SK-N-SH (cell line): Measurements from ENCODE around the gene HM13. TPM values are rescaled to one million over a fixed set of nuclear protein-coding genes. Genes with fewer than 3 reads are reported as not detected.

ENCODE experiments used
- CTCF ChIA-PET: fragments of 300-600, 350-600 bp; formaldehyde crosslinking; extraction: SDS; loops from one replicate; lab custom pipeline; 2021; lab: Yijun Ruan, JAX
- POLR2A ChIA-PET: fragments of 350-600 bp; sonication (Branson Sonifier 250); formaldehyde crosslinking; extraction: SDS; loops from one replicate; lab custom pipeline; 2020; ENCODE audit warnings: antibody characterized with exemption, inconsistent platforms; lab: Yijun Ruan, JAX
- DNase-seq: peaks from one replicate; pipeline ENCODE4 v3.0.0; 2012
- H2AFZ ChIP-seq: fragments of 200-600 bp; sonication (generic); 2 replicates; pipeline ENCODE4 v1.8.1; 2016; ENCODE audit warnings: antibody characterized with exemption, mild to moderate bottlenecking, low read depth
- H3F3A ChIP-seq: fragments of 200-600 bp; sonication (generic); replicated peaks from 2 replicates; pipeline ENCODE3; 2016; ENCODE audit warnings: antibody characterized with exemption, mild to moderate bottlenecking; ENCODE audit not compliant: insufficient read depth
- H3K27ac ChIP-seq, 2 experiments: fragments of 200-500 bp in 1 of 2; fragments of 200-600 bp in 1 of 2; sonication (Bioruptor generic) in 1 of 2; sonication (generic), shearing (Covaris generic) in 1 of 2; 2 replicates each; pipeline versions ENCODE4 v1.5.1 to v1.6.1; 2014 to 2016; ENCODE audit warnings: low read depth in 2 of 2, inconsistent platforms in 1 of 2, low read length in 1 of 2, mild to moderate bottlenecking in 1 of 2, mixed read lengths in 1 of 2
- H3K27me3 ChIP-seq: fragments of 200-600 bp; sonication (generic), shearing (Covaris generic); 2 replicates; pipeline ENCODE4 v1.6.1; 2016; ENCODE audit warnings: mixed run types; ENCODE audit not compliant: insufficient read depth
- H3K36me3 ChIP-seq, 2 experiments: fragments of 200-500 bp in 1 of 2; fragments of 200-600 bp in 1 of 2; sonication (Bioruptor generic) in 1 of 2; sonication (generic) in 1 of 2; replicated peaks in 1 of 2; 2 replicates each; pipeline versions ENCODE3 to v1.5.1; 2014 to 2016; ENCODE audit warnings: low read length in 1 of 2, mild to moderate bottlenecking in 1 of 2; ENCODE audit not compliant: insufficient read depth in 2 of 2, control insufficient read depth in 1 of 2
- H3K4me1 ChIP-seq, 2 experiments: fragments of 200-500 bp in 1 of 2; fragments of 200-600 bp in 1 of 2; sonication (Bioruptor generic) in 1 of 2; sonication (generic), shearing (Covaris generic) in 1 of 2; 2 replicates each; pipeline versions ENCODE4 v1.5.1 to v1.6.1; 2014 to 2016; ENCODE audit warnings: low read depth in 1 of 2, low read length in 1 of 2, mixed run types in 1 of 2; ENCODE audit not compliant: insufficient read depth in 2 of 2, control insufficient read depth in 1 of 2
- H3K4me2 ChIP-seq: fragments of 200-600 bp; sonication (generic), shearing (Covaris generic); 2 replicates; pipeline ENCODE4 v1.6.1; 2017; ENCODE audit warnings: mixed run types
- H3K4me3 ChIP-seq, 2 experiments: fragments of 200-500 bp in 1 of 2; fragments of 200-600 bp in 1 of 2; sonication (Bioruptor generic) in 1 of 2; sonication (generic), shearing (Covaris generic) in 1 of 2; 2 replicates each; pipeline versions ENCODE4 v1.5.1 to v1.8.1; 2014 to 2016; ENCODE audit warnings: low read depth in 2 of 2, inconsistent platforms in 1 of 2, low read length in 1 of 2, mild to moderate bottlenecking in 1 of 2, mixed read lengths in 1 of 2, moderate library complexity in 1 of 2
- H3K79me2 ChIP-seq: fragments of 200-600 bp; sonication (generic); 2 replicates; pipeline ENCODE4 v1.8.1; 2017; ENCODE audit warnings: mild to moderate bottlenecking; ENCODE audit not compliant: insufficient read depth
- H3K9ac ChIP-seq: fragments of 200-600 bp; sonication (generic); 2 replicates; pipeline ENCODE4 v1.6.1; 2017; ENCODE audit warnings: mixed run types
- H3K9me2 ChIP-seq: fragments of 200-600 bp; sonication (generic); 2 replicates; pipeline ENCODE4 v1.6.1; 2017; ENCODE audit warnings: mixed run types
- H3K9me3 ChIP-seq: fragments of 200-600 bp; sonication (generic); 2 replicates; pipeline ENCODE4 v1.6.1; 2017; ENCODE audit warnings: mixed run types, mild to moderate bottlenecking, moderate library complexity
- H4K20me1 ChIP-seq: fragments of 200-600 bp; sonication (generic); 2 replicates; pipeline ENCODE4 v1.6.1; 2017; ENCODE audit warnings: mild to moderate bottlenecking, mixed run types; ENCODE audit not compliant: insufficient read depth
- ELF1 ChIP-seq: IDR thresholded peaks from 2 replicates; pipeline ENCODE4 v1.4.0; 2012
- FOSL2 ChIP-seq: IDR thresholded peaks from 2 replicates; pipeline ENCODE4 v1.4.0; 2012; ENCODE audit warnings: low read depth, mild to moderate bottlenecking, moderate library complexity, borderline replicate concordance
- GABPA ChIP-seq: IDR thresholded peaks from 2 replicates; pipeline ENCODE4 v1.4.0; 2012; ENCODE audit warnings: low read depth, mild to moderate bottlenecking
- NRF1 ChIP-seq: IDR thresholded peaks from 2 replicates; pipeline ENCODE4 v1.6.1; 2012; ENCODE audit warnings: low read depth, mild to moderate bottlenecking, low read length
- RAD21 ChIP-seq: IDR thresholded peaks from 2 replicates; pipeline ENCODE4 v1.6.1; 2012; ENCODE audit warnings: mild to moderate bottlenecking, low read length
- RXRA ChIP-seq: IDR thresholded peaks from 2 replicates; pipeline ENCODE4 v1.4.0; 2012; ENCODE audit warnings: low read depth, mild to moderate bottlenecking, borderline replicate concordance
- TCF12 ChIP-seq: IDR thresholded peaks from 2 replicates; pipeline ENCODE4 v1.4.0; 2012
- whole genome bisulfite sequencing: methylation state at CpG from one replicate; pipeline ENCODE4 v1.1.6; 2017; ENCODE audit warnings: low lambda C conversion rate; 5-methylcytosine and 5-hydroxymethylcytosine counted together
- polyA plus RNA-seq, 3 experiments: library from polyadenylated mRNA; depleted of rRNA; stranded (reverse); fragments of >200 nt; gene quantifications; 2 replicates each; pipeline ENCODE4 v1.2.3, GENCODE V29; 2012
- small RNA-seq, 7 experiments: library from RNA; depleted of rRNA; stranded (forward); fragments of <200 nt; gene quantifications; one replicate each; pipeline ENCODE3, GENCODE V24; 2012
- TF ChIP-seq, protein P1 (sequence below): IDR thresholded peaks from 2 replicates; pipeline ENCODE4 v1.4.0; 2012; ENCODE audit warnings: low read depth

Gene HM13
- polyA plus RNA-seq, 1 of the 3 experiments (the other 2 are of a cell fraction), result 160 TPM

DNA sequence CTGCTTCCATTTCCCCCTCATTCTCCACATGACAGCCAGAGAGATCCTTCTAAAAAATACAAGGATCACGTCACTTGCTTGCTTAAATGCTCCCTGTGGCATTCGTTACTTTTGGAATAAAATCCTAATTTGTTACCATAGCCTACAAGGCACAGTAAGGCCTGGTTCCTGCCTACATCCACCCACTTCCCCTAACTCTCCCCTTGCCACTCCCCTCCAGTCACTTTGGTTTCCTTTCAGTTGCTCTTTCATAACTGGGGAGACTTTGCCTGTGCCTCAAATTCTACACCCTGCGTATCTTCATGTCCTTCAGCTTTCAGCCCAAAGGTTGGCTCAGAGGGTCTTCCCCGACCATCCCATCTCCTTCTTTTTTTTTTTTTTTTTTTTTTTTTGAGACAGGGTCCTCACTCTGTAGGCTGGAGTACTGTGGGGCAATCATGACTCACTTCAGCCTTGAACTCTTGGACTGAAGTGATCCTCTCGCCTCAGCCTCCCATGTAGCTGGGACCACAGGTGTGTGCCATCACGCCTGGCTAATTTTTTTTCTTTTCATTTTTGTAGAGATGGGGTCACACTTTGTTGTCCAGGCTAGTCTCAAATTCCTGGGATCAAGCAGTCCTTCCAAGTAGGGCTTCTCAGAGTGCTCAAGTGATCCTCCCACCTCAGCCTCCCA lies 103.3 kb downstream of the HM13 start:
- Histone ChIP-seq H3K27me3 (no peaks in the 10 kb centered on the region), H3K27ac (no peak overlapping the region), H3K4me3 (no peak overlapping the region), H3K4me1 (peaks cover 0 to under 1% of the 10 kb centered on the region in 2 experiments; a peak in 1 of 4 replicates), H2AFZ (no peak overlapping the region), H3K9me3 (no peaks in the 10 kb centered on the region), H3K9ac (no peak overlapping the region), H3K4me2 (no peak overlapping the region), H3K79me2 (no peaks in the 10 kb centered on the region), H3K36me3 (no peaks in the 10 kb centered on the region), H4K20me1 (no peaks in the 10 kb centered on the region), H3F3A (no peaks in the 10 kb centered on the region), H3K9me2 (no peaks in the 10 kb centered on the region)
- CTCF ChIA-PET, result interaction anchor here (1.2 to 33.9 kb wide), 3 partner anchors 16 to 52 kb away, joined by 3 to 1802 read pairs (median 4); no protein-coding TSS in a partner anchor
- no peak for TF ChIP-seq TCF12
- no peak for TF ChIP-seq NRF1
- no peak for TF ChIP-seq RAD21
- TF ChIP-seq ELF1, result no peak
- TF ChIP-seq FOSL2, result no peak
- TF ChIP-seq GABPA, result no peak
- TF ChIP-seq, protein P1, sequence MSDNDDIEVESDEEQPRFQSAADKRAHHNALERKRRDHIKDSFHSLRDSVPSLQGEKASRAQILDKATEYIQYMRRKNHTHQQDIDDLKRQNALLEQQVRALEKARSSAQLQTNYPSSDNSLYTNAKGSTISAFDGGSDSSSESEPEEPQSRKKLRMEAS, result no peak
- no peak for TF ChIP-seq RXRA
- no peak for DNase-seq
- 88% methylated on average over 6 of the region's 6 CpGs for WGBS
- POLR2A ChIA-PET, result no interaction called here

Small RNA genes lying within 50 kb of the gene (small RNA-seq; reads per million reads assigned to genes)
- 0 to 3.7 (median 0.39) reads per million in 7 experiments for gene MIR3193

Other genes with a start within 250 kb of the HM13 start
- gene DEFB116, start 205.9 kb upstream of the HM13 start, polyA plus RNA-seq (2012; rRNA removed), result not detected in 2 replicates
- gene DEFB118, start 145.8 kb upstream of the HM13 start, polyA plus RNA-seq (2012; rRNA removed), result not detected in 2 replicates
- not detected in 2 replicates for gene DEFB119, start 123.9 kb upstream of the HM13 start, polyA plus RNA-seq (2012; rRNA removed)
- not detected in 2 replicates for gene DEFB121, start 108.2 kb upstream of the HM13 start, polyA plus RNA-seq (2012; rRNA removed)
- not detected in 2 replicates for gene DEFB123, start 73.8 kb upstream of the HM13 start, polyA plus RNA-seq (2012; rRNA removed)
- gene DEFB124, start 39.3 kb upstream of the HM13 start, polyA plus RNA-seq (2012; rRNA removed), result 0.26 and 0.49 TPM in 2 replicates
- gene REM1, start 39.2 kb upstream of the HM13 start, polyA plus RNA-seq (2012; rRNA removed), result 6.1 and 7.1 TPM in 2 replicates
- gene ID1, start 90.8 kb downstream of the HM13 start, polyA plus RNA-seq (2012; rRNA removed), result 324 and 493 TPM in 2 replicates
- 0.21 TPM in 1 of 2 replicates, not detected in the other for gene COX4I2, start 123.5 kb downstream of the HM13 start, polyA plus RNA-seq (2012; rRNA removed)
- 99.9 and 103 TPM in 2 replicates for gene BCL2L1, start 208.4 kb downstream of the HM13 start, polyA plus RNA-seq (2012; rRNA removed)
- 14.4 and 17.1 TPM in 2 replicates for gene TPX2, start 224.8 kb downstream of the HM13 start, polyA plus RNA-seq (2012; rRNA removed)